ENCODE results near the gene LTB4R. TPM values are rescaled to one million over a fixed set of nuclear protein-coding genes. Genes with fewer than 3 reads are reported as not detected.

LTB4R gene
- total and polyA plus RNA-seq, 9 of the 15 experiments (the other 6 are each of a cell fraction or from before 2014, with no cell fraction given), result 0.38 to 10.5 (median 2.8) TPM

DNA sequence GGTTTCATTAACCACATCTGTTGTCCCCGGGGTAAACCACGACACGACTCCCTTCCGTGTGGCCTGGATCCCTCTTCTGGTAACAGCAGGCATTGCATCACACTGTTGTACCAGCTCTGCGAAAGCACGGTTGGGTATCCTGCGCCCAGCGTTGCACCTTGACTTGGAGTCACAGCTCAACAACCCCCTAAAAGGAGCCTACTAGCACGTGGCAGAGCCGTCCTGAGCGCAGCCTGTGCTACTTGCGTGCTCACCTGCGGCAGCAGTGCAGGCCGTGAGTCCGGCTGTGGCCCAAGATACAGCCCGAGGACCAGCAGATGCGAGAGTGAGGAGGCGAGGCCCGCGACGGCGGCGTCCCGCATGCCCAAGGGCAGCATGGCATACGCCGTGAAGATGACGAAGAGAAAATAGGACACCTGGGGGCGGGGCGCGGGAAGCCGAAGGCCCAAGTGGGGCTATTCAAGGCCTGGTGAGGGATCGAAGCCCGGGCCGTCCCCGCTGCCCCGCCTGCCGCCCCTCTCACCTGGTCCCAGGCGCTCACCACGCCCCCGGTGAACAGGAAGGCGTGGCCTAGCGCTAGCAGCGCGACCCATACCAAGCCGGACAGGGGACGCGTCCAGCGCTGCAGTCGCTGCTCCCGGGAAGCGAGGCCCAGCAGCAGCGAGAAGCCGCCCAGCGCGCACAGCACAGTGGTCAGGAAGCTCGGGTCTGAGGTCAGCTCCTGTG, 21.1 kb downstream of the LTB4R start (continued):
- TF ChIP-seq ZKSCAN8 (CRISPR knock-in tag; IDR thresholded peaks at IDR 0.05) (no peak), KLF16 (IDR thresholded peaks at IDR 0.05) (no peak), HDAC6 (IDR thresholded peaks at IDR 0.05; ENCODE audit: low read depth, low read length) (no peak), MCM7 (IDR thresholded peaks at IDR 0.05) (no peak), SREBF1 (IDR thresholded peaks at IDR 0.05; ENCODE audit: borderline replicate concordance, low read depth, low read length) (no peak), FOXA3 (CRISPR knock-in tag; conservative IDR thresholded peaks at IDR 0.05 in 1 of 2, IDR thresholded peaks at IDR 0.05 in 1 of 2) (no peak), TRIM28 (IDR thresholded peaks at IDR 0.05) (no peak), COPS2 (conservative IDR thresholded peaks at IDR 0.05) (no peak), RFX5 (IDR thresholded peaks at IDR 0.05; ENCODE audit: low read depth, low read length) (no peak), ZNF589 (CRISPR knock-in tag; IDR thresholded peaks at IDR 0.05; ENCODE audit: low read depth) (no peak), CTBP1 (IDR thresholded peaks at IDR 0.05; ENCODE audit: borderline replicate concordance) (peak; percentile 63; the same call in 1 of the 2 replicates), NEUROD1 (IDR thresholded peaks at IDR 0.05; ENCODE audit: borderline replicate concordance, low read depth, low read length, partially characterized antibody) (no peak), ADNP (tag; IDR thresholded peaks at IDR 0.05) (no peak), SAFB2 (IDR thresholded peaks at IDR 0.05; ENCODE audit: borderline replicate concordance, low read depth, low read length, severe bottlenecking) (no peak), CEBPB (tag; IDR thresholded peaks at IDR 0.05) (peak; percentile 67), FOXJ3 (CRISPR knock-in tag; IDR thresholded peaks at IDR 0.05) (no peak), MXI1 (IDR thresholded peaks at IDR 0.05; ENCODE audit: low read depth, low read length) (no peak), RAD21 (CRISPR knock-in tag; conservative IDR thresholded peaks at IDR 0.05 in 1 of 2, IDR thresholded peaks at IDR 0.05 in 1 of 2) (peak; percentile 33 to 48; a peak in 3 of 4 replicates), HMG20B (CRISPR knock-in tag; IDR thresholded peaks at IDR 0.05) (no peak), MECOM (CRISPR knock-in tag; IDR thresholded peaks at IDR 0.05) (no peak), ZFX (CRISPR knock-in tag; IDR thresholded peaks at IDR 0.05) (peak; percentile 80), BHLHE40 (IDR thresholded peaks at IDR 0.05; ENCODE audit: low read length) (no peak), POLR2AphosphoS2 (IDR thresholded peaks at IDR 0.05; ENCODE audit: low read length) (no peak), MEF2D (tag; conservative IDR thresholded peaks at IDR 0.05; ENCODE audit: low read depth) (no peak)
- TF ChIP-seq, protein P1, sequence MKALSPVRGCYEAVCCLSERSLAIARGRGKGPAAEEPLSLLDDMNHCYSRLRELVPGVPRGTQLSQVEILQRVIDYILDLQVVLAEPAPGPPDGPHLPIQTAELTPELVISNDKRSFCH (CRISPR knock-in tag; IDR thresholded peaks at IDR 0.05), result no peak
- TF ChIP-seq, protein P1 (tag; IDR thresholded peaks at IDR 0.05), result peak; percentile 56; the same call in 1 of the 2 replicates
- TF ChIP-seq, protein P2, sequence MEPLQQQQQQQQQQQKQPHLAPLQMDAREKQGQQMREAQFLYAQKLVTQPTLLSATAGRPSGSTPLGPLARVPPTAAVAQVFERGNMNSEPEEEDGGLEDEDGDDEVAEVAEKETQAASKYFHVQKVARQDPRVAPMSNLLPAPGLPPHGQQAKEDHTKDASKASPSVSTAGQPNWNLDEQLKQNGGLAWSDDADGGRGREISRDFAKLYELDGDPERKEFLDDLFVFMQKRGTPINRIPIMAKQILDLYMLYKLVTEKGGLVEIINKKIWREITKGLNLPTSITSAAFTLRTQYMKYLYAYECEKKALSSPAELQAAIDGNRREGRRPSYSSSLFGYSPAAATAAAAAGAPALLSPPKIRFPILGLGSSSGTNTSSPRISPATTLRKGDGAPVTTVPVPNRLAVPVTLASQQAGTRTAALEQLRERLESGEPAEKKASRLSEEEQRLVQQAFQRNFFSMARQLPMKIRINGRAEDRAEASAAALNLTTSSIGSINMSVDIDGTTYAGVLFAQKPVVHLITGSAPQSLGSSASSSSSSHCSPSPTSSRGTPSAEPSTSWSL (CRISPR knock-in tag; IDR thresholded peaks at IDR 0.05; ENCODE audit: borderline replicate concordance), result no peak
- TF ChIP-seq, protein P3, sequence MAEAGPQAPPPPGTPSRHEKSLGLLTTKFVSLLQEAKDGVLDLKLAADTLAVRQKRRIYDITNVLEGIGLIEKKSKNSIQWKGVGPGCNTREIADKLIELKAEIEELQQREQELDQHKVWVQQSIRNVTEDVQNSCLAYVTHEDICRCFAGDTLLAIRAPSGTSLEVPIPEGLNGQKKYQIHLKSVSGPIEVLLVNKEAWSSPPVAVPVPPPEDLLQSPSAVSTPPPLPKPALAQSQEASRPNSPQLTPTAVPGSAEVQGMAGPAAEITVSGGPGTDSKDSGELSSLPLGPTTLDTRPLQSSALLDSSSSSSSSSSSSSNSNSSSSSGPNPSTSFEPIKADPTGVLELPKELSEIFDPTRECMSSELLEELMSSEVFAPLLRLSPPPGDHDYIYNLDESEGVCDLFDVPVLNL (CRISPR knock-in tag; IDR thresholded peaks at IDR 0.05; ENCODE audit: low read depth), result no peak

Data from K562 (cell line).